Omental fat pad (tissue), 4 donors: ENCODE data around the gene CEP95. TPM values are rescaled to one million over a fixed set of nuclear protein-coding genes. Genes with fewer than 3 reads are reported as not detected.
"Not testable (repeated sequence)": the region's sequence is repeated elsewhere in the genome, so short reads cannot be mapped to it uniquely, and the experiment has no call there.

ENCODE experiments used
- ATAC-seq: fragments of 150-250 bp; one replicate; pipeline ENCODE4 v1.9.1; 2016; ENCODE audit warnings: mild to moderate bottlenecking, moderate library complexity; ENCODE audit not compliant: low FRiP score
- DNase-seq: peaks from one replicate; pipeline ENCODE4 v3.0.0-alpha.2; 2019; ENCODE audit warnings: low spot score
- total RNA-seq, 4 donors: library from RNA; depleted of rRNA; stranded (reverse); fragments of >200 nt; gene quantifications; one replicate each; pipeline ENCODE4 v1.1.0, GENCODE V29; 2016
- TF ChIP-seq, protein P1 (sequence below), 3 donors: fragments of 450-650 bp; IDR thresholded peaks; one replicate each; pipeline ENCODE4 v1.5.1; 2016 to 2017; ENCODE audit warnings: antibody characterized with exemption in 3 of 3, mild to moderate bottlenecking in 3 of 3, moderate library complexity in 2 of 3

The CEP95 gene
- total RNA-seq, 4 donors from 2014 or later = 30.4 to 60.5 (median 41.3) TPM

GRCh38 chr17:64466019-64466735 is 40.6 kb upstream of the CEP95 start:
- ATAC-seq = no peak
- no peak for DNase-seq

GRCh38 chr17:64466834-64467233 is 39.9 kb upstream of the CEP95 start:
- DNase-seq, ATAC-seq: not testable (repeated sequence)

More at GRCh38 chr17:64466019-64466735, 40.6 kb upstream of the CEP95 start:
- TF ChIP-seq, protein P1, sequence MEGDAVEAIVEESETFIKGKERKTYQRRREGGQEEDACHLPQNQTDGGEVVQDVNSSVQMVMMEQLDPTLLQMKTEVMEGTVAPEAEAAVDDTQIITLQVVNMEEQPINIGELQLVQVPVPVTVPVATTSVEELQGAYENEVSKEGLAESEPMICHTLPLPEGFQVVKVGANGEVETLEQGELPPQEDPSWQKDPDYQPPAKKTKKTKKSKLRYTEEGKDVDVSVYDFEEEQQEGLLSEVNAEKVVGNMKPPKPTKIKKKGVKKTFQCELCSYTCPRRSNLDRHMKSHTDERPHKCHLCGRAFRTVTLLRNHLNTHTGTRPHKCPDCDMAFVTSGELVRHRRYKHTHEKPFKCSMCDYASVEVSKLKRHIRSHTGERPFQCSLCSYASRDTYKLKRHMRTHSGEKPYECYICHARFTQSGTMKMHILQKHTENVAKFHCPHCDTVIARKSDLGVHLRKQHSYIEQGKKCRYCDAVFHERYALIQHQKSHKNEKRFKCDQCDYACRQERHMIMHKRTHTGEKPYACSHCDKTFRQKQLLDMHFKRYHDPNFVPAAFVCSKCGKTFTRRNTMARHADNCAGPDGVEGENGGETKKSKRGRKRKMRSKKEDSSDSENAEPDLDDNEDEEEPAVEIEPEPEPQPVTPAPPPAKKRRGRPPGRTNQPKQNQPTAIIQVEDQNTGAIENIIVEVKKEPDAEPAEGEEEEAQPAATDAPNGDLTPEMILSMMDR (IDR thresholded peaks at IDR 0.05) = no peak

DNA sequence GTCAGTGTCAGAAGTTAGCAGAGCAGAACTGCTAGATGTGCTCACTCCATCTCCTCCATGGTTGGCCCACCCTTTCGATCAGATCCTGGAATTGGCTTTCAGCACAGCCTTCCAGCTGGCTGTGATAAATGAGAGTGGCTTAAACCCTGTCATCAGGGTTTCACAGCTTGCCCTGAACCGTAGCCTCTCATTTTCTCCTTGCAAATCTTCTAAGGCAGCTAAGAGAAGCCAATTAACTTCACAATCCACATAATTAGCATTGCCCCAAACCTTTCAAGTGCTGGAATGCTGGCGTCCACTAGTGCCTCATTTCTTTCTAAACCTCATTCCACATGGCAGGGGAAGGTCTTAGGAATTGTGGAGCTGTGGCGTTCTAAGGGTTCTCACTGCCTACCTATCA is 36.2 kb upstream of the CEP95 start:
- DNase-seq = no peak
- TF ChIP-seq, protein P1 (IDR thresholded peaks at IDR 0.05) = no peak
- ATAC-seq = no peak

DNA sequence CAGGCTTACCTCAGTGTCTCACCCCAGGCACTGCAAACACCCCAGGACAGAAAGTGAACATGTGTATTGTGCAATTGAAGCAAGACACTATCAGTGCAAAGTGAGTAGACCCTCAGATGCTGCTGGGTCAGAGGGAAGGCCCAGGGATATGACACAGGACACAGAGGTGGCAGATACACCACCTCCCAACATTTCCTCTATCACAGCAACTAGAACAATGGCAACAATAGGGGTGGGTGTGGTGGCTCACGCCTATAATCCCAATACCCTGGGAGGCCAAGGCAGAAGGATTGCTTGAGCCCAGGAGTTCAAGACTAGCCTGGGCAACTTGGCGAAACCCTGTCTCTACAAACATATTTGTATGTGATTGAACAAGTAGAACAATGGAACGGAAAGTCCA is 35.3 kb upstream of the CEP95 start:
- TF ChIP-seq, protein P1 (IDR thresholded peaks at IDR 0.05) = no peak
- DNase-seq (no peak), ATAC-seq (no peak)

DNA sequence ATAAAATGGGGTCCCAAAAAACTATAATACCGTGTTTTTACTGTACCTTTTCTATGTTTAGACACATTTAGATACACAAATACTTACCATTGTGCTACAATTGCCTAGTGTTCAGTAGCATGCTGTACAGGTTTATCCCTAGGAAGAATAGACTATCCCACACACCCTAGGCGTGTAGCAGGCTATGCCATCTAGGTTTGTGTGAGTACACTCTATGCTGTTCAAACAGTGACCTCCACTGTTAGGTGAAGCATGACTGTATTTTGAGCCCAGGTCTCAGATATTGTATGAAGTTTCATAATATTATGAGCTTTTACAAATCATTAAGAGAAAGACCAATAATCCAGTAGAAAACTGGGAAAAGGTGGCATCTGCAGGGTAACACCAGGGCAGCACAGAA is 34.2 kb upstream of the CEP95 start:
- no peak for ATAC-seq
- TF ChIP-seq, protein P1 (IDR thresholded peaks at IDR 0.05) = no peak
- DNase-seq = no peak

DNA sequence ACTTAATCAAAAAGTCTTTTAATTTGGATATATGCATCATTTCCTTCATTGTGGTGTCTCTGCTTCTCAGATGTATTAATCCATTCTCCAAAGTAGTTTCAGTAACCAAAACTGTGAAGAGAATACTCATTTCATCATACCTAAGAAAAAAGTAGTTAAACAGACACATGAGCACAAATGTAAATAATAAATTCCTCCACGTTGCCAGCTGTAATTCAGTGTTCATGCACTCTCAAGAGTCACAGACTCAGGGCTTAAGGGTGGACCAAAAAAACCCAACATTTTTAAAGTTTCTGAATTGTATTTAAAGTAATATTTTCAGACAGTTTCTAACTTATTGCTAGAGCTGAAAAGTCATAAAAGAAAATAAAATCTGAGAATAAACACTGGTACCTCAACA is 28.9 kb upstream of the CEP95 start:
- DNase-seq (no peak), ATAC-seq (no peak)
- TF ChIP-seq, protein P1 (IDR thresholded peaks at IDR 0.05) = no peak

GRCh38 chr17:64480951-64481350 is 25.8 kb upstream of the CEP95 start:
- no peak for DNase-seq
- TF ChIP-seq, protein P1 (IDR thresholded peaks at IDR 0.05) = no peak
- ATAC-seq = no peak
